ENCODE measurements around the gene SIRT3. TPM values are rescaled to one million over a fixed set of nuclear protein-coding genes. Genes with fewer than 3 reads are reported as not detected.

Gene SIRT3
- total and polyA plus RNA-seq, 2 of the 13 experiments (the other 11 are each of a cell fraction or from before 2014, with no cell fraction given): 15.1 to 18.2 TPM

DNA sequence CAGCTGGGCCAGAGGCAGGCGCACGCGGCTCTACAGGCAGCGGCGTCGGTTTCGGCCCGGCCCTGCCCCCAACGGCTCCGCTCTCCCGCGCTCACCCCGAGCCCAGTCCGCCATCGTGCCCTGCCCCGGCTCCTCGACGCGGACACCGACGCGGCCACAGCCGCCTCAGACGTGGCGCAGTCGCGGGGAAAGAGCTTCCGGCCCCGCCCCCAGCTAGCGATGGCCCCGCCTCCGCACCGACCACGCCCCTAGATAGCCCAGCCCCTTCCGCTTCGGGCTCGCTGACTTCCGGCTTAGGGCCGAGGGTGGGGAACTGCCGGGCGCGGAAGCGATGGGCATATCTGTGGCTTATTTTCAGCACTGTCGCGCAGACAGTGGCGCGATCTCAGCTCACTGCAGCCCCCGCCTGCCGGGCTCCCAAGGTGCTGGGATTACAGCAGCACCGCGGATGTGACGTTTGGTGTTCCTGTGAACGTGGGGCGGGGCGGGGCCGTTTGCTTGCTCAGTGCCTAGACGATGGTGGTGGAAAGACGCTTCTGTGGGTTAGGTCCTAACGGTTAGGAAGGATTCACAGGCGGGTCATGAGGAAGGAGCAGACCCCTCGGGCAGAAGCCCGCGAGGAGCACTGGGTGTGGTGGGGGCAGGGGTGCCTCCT is 28.8 kb downstream of the SIRT3 start, which contains the start of the genes BET1L and RIC8A (continued):
- TF ChIP-seq, protein P1, sequence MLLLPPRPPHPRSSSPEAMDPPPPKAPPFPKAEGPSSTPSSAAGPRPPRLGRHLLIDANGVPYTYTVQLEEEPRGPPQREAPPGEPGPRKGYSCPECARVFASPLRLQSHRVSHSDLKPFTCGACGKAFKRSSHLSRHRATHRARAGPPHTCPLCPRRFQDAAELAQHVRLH (CRISPR knock-in tag; IDR thresholded peaks at IDR 0.05; ENCODE audit: borderline replicate concordance, low read depth): peak; percentile 42; the same call in 1 of the 2 replicates
- TF ChIP-seq, protein P2, sequence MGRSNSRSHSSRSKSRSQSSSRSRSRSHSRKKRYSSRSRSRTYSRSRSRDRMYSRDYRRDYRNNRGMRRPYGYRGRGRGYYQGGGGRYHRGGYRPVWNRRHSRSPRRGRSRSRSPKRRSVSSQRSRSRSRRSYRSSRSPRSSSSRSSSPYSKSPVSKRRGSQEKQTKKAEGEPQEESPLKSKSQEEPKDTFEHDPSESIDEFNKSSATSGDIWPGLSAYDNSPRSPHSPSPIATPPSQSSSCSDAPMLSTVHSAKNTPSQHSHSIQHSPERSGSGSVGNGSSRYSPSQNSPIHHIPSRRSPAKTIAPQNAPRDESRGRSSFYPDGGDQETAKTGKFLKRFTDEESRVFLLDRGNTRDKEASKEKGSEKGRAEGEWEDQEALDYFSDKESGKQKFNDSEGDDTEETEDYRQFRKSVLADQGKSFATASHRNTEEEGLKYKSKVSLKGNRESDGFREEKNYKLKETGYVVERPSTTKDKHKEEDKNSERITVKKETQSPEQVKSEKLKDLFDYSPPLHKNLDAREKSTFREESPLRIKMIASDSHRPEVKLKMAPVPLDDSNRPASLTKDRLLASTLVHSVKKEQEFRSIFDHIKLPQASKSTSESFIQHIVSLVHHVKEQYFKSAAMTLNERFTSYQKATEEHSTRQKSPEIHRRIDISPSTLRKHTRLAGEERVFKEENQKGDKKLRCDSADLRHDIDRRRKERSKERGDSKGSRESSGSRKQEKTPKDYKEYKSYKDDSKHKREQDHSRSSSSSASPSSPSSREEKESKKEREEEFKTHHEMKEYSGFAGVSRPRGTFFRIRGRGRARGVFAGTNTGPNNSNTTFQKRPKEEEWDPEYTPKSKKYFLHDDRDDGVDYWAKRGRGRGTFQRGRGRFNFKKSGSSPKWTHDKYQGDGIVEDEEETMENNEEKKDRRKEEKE (IDR thresholded peaks at IDR 0.05): no peak
- TF ChIP-seq, protein P3, sequence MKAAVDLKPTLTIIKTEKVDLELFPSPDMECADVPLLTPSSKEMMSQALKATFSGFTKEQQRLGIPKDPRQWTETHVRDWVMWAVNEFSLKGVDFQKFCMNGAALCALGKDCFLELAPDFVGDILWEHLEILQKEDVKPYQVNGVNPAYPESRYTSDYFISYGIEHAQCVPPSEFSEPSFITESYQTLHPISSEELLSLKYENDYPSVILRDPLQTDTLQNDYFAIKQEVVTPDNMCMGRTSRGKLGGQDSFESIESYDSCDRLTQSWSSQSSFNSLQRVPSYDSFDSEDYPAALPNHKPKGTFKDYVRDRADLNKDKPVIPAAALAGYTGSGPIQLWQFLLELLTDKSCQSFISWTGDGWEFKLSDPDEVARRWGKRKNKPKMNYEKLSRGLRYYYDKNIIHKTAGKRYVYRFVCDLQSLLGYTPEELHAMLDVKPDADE (CRISPR knock-in tag; IDR thresholded peaks at IDR 0.05): no peak
- TF ChIP-seq ZNF75D (CRISPR knock-in tag; IDR thresholded peaks at IDR 0.05; ENCODE audit: borderline replicate concordance) (no peak), SKI (IDR thresholded peaks at IDR 0.05; ENCODE audit: partially characterized antibody) (peak; percentile 45), ZKSCAN5 (CRISPR knock-in tag; IDR thresholded peaks at IDR 0.05) (no peak), NCOA5 (CRISPR knock-in tag; IDR thresholded peaks at IDR 0.05) (no peak), ZNF678 (CRISPR knock-in tag; IDR thresholded peaks at IDR 0.05) (no peak), PHB2 (IDR thresholded peaks at IDR 0.05; ENCODE audit: partially characterized antibody) (no peak), ZNF253 (CRISPR knock-in tag; IDR thresholded peaks at IDR 0.05; ENCODE audit: borderline replicate concordance) (peak; percentile 57; the same call in 1 of the 2 replicates), ZFY (CRISPR knock-in tag; IDR thresholded peaks at IDR 0.05) (peak; percentile 95), ZNF446 (CRISPR knock-in tag; IDR thresholded peaks at IDR 0.05) (no peak), ZNF44 (CRISPR knock-in tag; IDR thresholded peaks at IDR 0.05) (no peak), SMYD3 (CRISPR knock-in tag; IDR thresholded peaks at IDR 0.05) (no peak), CCDC6 (CRISPR knock-in tag; IDR thresholded peaks at IDR 0.05) (no peak; the same call in 1 of the 2 replicates)
- TF ChIP-seq, protein P4, sequence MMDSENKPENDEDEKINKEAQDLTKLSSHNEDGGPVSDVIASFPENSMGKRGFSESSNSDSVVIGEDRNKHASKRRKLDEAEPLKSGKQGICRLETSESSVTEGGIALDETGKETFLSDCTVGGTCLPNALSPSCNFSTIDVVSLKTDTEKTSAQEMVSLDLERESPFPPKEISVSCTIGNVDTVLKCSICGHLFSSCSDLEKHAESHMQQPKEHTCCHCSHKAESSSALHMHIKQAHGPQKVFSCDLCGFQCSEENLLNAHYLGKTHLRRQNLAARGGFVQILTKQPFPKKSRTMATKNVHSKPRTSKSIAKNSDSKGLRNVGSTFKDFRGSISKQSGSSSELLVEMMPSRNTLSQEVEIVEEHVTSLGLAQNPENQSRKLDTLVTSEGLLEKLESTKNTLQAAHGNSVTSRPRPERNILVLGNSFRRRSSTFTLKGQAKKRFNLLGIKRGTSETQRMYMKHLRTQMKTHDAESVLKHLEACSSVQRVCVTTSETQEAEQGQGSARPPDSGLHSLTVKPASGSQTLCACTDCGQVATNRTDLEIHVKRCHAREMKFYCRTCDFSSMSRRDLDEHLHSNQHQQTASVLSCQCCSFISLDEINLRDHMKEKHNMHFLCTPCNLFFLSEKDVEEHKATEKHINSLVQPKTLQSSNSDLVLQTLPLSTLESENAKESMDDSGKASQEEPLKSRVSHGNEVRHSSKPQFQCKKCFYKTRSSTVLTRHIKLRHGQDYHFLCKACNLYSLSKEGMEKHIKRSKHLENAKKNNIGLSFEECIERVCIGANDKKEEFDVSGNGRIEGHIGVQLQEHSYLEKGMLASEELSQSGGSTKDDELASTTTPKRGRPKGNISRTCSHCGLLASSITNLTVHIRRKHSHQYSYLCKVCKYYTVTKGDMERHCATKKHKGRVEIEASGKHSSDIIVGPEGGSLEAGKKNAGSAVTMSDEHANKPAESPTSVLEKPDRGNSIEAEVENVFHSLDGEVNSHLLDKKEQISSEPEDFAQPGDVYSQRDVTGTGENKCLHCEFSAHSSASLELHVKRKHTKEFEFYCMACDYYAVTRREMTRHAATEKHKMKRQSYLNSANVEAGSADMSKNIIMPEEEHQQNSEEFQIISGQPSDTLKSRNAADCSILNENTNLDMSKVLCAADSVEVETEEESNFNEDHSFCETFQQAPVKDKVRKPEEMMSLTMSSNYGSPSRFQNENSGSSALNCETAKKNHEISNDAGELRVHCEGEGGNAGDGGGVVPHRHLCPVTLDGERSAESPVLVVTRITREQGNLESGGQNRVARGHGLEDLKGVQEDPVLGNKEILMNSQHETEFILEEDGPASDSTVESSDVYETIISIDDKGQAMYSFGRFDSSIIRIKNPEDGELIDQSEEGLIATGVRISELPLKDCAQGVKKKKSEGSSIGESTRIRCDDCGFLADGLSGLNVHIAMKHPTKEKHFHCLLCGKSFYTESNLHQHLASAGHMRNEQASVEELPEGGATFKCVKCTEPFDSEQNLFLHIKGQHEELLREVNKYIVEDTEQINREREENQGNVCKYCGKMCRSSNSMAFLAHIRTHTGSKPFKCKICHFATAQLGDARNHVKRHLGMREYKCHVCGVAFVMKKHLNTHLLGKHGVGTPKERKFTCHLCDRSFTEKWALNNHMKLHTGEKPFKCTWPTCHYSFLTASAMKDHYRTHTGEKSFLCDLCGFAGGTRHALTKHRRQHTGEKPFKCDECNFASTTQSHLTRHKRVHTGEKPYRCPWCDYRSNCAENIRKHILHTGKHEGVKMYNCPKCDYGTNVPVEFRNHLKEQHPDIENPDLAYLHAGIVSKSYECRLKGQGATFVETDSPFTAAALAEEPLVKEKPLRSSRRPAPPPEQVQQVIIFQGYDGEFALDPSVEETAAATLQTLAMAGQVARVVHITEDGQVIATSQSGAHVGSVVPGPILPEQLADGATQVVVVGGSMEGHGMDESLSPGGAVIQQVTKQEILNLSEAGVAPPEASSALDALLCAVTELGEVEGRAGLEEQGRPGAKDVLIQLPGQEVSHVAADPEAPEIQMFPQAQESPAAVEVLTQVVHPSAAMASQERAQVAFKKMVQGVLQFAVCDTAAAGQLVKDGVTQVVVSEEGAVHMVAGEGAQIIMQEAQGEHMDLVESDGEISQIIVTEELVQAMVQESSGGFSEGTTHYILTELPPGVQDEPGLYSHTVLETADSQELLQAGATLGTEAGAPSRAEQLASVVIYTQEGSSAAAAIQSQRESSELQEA (CRISPR knock-in tag; IDR thresholded peaks at IDR 0.05; ENCODE audit: not compliant biosample characterization): no peak
